Posterior cingulate gyrus (tissue), 11 donors: ENCODE results near the gene ATP13A5.

Source experiments
- DNase-seq, 10 donors: peaks; one replicate each; pipeline versions ENCODE4 v3.0.0 to v3.0.0-alpha.2; 2020 to 2021; ENCODE audit warnings: mixed read lengths in 3 of 10
- intact Hi-C: fragments of 100-400 bp; cut with DNase I; formaldehyde crosslinking; loops from one replicate; pipeline ENCODE4 v1.15.1; 2023

Gene ATP13A5

GRCh38 chr3:193347521-193348501 is 30.7 kb downstream of the ATP13A5 start:
- intact Hi-C loops: no loop called here

DNA sequence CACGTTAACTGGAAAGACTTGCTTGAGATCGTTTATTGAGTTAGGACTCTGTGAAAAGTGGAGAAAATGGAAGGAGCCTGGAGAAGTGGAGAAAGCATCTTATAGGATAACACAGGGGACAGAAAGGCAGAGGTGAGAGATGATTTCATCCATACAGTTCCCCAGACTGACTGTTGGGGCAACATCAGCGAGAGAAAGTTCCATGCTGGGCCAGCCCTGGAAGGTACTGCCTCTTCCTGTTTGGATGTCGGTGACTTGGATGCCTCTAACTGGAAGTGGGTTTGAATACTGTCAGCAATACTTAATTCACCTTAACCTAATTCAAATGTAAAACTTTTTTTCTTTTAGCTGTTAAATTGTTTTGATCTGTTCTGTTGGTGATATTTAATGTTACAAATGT is 32.3 kb downstream of the ATP13A5 start:
- no peak for DNase-seq
- intact Hi-C loops: no loop called here

More at GRCh38 chr3:193347521-193348501, 30.7 kb downstream of the ATP13A5 start:
- peak in 3 of 10 donors; percentile 18 to 57 (median 21) for DNase-seq

- no peak for DNase-seq
- intact Hi-C loops: no loop called here
Observed at GRCh38 chr3:193345431-193345830, 33.1 kb downstream of the ATP13A5 start.

- intact Hi-C loops: no loop called here
- no peak for DNase-seq
Observed at GRCh38 chr3:193344486-193344885, 34.1 kb downstream of the ATP13A5 start.

DNA sequence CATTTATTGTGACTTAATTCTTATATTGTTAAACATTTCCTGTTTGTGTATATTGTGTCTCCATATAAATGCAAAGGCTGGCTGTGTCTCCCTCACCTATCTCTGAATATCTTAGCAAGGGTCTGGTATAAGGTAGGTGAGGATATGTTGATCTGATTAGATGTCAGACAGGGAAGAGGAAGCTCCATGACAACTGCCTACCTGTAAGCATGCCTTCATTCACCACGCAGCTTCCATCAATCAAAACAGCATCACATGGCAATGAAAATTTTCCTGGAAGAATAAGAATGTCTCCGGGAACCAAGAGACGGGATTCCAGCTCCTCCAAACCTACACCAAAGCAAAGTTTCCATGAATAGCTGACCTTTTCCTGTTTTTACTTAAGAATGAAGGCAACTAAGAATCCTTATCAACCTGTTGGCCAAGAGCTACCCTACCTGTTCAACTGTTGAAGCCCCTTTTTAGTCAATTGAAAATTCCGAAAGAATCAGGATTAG is 34.8 kb downstream of the ATP13A5 start:
- intact Hi-C loops: no loop called here
- no peak for DNase-seq

GRCh38 chr3:193342551-193342950 is 36.0 kb downstream of the ATP13A5 start:
- intact Hi-C loops: no loop called here
- peak in 1 of 10 donors; percentile 13 for DNase-seq

- DNase-seq: no peak
- intact Hi-C loops: no loop called here
Observed at GRCh38 chr3:193335031-193335430, 43.5 kb downstream of the ATP13A5 start.

GRCh38 chr3:193333229-193333628 is 45.3 kb downstream of the ATP13A5 start:
- intact Hi-C loops: no loop called here
- DNase-seq: no peak

- intact Hi-C loops: no loop called here
- DNase-seq: peak in 1 of 10 donors; percentile 12
Observed at GRCh38 chr3:193330555-193331204, 47.9 kb downstream of the ATP13A5 start.

- intact Hi-C loops: no loop called here
- no peak for DNase-seq
Observed at GRCh38 chr3:193317682-193318300, 60.8 kb downstream of the ATP13A5 start.

DNA sequence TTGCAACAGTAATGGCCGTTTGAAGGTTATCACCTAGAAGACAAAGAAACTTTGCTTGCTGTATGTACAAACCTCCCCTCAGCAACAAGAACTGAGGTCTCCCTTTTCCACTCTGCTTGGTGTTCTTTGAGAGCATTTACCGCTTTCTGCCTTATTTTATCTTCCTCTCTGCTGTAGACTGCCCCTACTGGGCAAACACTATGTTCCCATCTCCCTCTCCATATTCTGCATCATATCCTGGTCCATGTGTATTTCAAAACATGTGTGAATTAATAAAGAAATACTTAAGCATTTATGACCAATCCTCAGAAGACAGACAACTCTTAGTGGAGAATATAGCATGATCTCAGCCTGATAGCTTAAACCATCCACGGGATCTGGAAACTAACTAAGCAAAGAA is 64.4 kb downstream of the ATP13A5 start:
- no peak for DNase-seq
- intact Hi-C loops: no loop called here

- DNase-seq: no peak
- intact Hi-C loops: no loop called here
Observed at GRCh38 chr3:193313061-193313958, 65.2 kb downstream of the ATP13A5 start.

DNA sequence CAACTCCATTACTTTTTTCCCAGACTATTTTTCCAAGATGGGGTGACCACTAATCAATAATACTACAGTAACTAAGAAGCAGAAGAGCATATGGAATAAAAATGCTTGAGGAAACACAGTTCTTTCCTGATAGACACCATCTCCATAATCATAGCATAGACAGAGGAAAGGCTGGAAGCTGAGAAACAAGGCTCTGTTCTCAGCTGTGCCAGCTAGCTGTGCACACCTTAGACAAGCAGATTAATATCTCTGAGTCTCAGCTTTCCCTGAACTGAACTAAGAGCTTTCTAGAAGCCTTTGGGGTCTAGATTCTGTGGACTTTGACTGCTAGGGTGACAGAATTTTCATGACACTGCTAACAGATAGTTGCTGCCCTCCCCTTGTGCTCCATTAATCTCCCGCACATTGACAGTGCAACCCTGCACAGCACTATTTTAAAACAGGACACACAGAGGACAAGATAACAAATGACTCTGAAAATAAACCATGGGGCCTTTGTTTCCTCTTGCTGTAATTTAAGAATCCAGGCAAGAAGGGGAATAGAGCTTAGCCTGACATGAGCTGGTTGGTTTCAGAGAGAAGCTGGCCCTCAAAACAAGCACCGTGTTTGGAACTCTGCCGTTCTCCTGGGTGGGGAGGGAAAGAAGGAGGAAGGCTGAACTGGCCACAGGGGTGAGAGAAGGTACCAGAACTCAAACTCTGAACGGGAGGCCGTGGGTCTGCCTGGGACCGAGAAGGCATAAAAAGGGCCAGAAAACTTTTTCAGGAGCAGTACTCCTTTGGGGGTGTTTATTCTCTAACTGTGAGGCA is 67.4 kb downstream of the ATP13A5 start:
- intact Hi-C loops: no loop called here
- DNase-seq: no peak

- intact Hi-C loops: no loop called here
- no peak for DNase-seq
Observed at GRCh38 chr3:193305356-193305755, 73.2 kb downstream of the ATP13A5 start.

- no peak for DNase-seq
- intact Hi-C loops: no loop called here
Observed at GRCh38 chr3:193301433-193301832, 77.1 kb downstream of the ATP13A5 start.

DNA sequence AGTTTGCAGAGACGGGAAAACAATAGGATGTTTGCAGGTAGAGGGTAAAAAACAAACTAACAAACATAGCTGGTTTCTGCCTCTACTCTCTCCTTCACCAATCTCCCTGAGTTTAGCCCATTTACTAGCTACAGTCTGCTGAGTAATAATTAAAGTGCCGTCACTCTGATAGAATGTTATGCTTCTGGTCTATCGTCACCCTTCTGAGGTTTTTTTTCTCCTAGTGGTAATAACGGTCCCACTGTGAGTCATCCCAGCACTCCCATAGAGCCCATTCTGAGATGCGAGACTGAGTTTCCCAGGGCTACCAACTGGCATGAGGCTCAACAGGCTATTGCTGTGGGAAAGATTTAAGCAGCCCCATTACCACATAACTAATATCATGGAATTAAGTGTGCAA is 81.1 kb downstream of the ATP13A5 start:
- no peak for DNase-seq
- intact Hi-C loops: no loop called here

DNA sequence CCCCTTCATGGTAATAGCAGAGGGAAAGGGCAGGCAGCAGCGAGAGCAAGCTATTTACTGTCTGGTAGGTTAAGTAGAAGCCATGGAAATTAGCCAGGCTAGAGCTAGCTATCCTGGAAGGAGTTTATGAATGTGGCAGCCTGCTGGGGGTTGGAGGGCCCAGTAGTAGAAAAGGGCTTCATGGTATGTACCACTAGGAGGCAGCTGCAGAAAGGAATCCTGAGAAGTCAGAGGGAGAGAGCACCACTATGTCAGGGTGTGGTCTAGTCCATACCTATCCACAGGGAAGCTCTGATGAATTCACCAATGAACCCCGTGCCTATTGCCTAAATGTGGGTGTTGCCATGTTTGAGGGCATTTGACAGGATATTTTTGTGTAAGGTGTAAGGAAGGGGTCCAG is 82.6 kb downstream of the ATP13A5 start:
- DNase-seq: no peak
- intact Hi-C loops: no loop called here

GRCh38 chr3:193292386-193292785 is 86.2 kb downstream of the ATP13A5 start:
- DNase-seq: no peak
- intact Hi-C loops: no loop called here
